Astrocyte (in vitro differentiated cells and primary cell): ENCODE measurements around the gene SRPK3. TPM values are rescaled to one million over a fixed set of nuclear protein-coding genes. Genes with fewer than 3 reads are reported as not detected.

ENCODE experiments used
- DNase-seq: peaks from one replicate; pipeline ENCODE4 v3.0.0-alpha.2; 2010; ENCODE audit warnings: low read depth
- FAIRE-seq: peaks from 2 replicates; lab custom pipeline; 2011; peaks lifted over from hg19 to GRCh38; lab: Jason Lieb, UNC
- H2AFZ ChIP-seq: 2 replicates; pipeline ENCODE4 v1.6.0; 2012; ENCODE audit warnings: low read depth, low read length, inconsistent platforms
- H3K27ac ChIP-seq: 2 replicates; pipeline ENCODE4 v1.5.1; 2011; ENCODE audit warnings: low read depth, low read length, inconsistent platforms
- H3K27me3 ChIP-seq: 2 replicates; pipeline ENCODE4 v1.6.0; 2011; ENCODE audit warnings: low read length, inconsistent platforms; ENCODE audit not compliant: insufficient read depth
- H3K36me3 ChIP-seq: 2 replicates; pipeline ENCODE4 v1.5.1; 2011; ENCODE audit warnings: low read length, inconsistent platforms; ENCODE audit not compliant: insufficient read depth
- H3K4me1 ChIP-seq: 2 replicates; pipeline ENCODE4 v1.5.1; 2011; ENCODE audit warnings: low read length, inconsistent platforms; ENCODE audit not compliant: insufficient read depth
- H3K4me2 ChIP-seq: 2 replicates; pipeline ENCODE4 v1.6.0; 2012; ENCODE audit warnings: low read length, inconsistent platforms
- H3K4me3 ChIP-seq: 2 replicates; pipeline ENCODE4 v1.5.1; 2011; ENCODE audit warnings: low read depth, mild to moderate bottlenecking, low read length, inconsistent platforms; ENCODE audit not compliant: insufficient read depth
- H3K79me2 ChIP-seq: 2 replicates; pipeline ENCODE4 v1.6.0; 2012; ENCODE audit warnings: mild to moderate bottlenecking, low read length, inconsistent platforms; ENCODE audit not compliant: insufficient read depth
- H3K9ac ChIP-seq: 2 replicates; pipeline ENCODE4 v1.6.0; 2012; ENCODE audit warnings: mild to moderate bottlenecking, low read length, inconsistent platforms
- H3K9me3 ChIP-seq: 2 replicates; pipeline ENCODE4 v1.5.1; 2012; ENCODE audit warnings: low read depth, mild to moderate bottlenecking, low read length, inconsistent platforms; ENCODE audit not compliant: insufficient read depth
- H4K20me1 ChIP-seq: 2 replicates; pipeline ENCODE4 v1.6.0; 2012; ENCODE audit warnings: low read length, inconsistent platforms; ENCODE audit not compliant: insufficient read depth
- H3K27ac Mint-ChIP-seq: one replicate; pipeline ENCODE4 v1.8.0; 2021; ENCODE audit warnings: mild to moderate bottlenecking, mixed read lengths; ENCODE audit not compliant: unreplicated experiment
- H3K27me3 Mint-ChIP-seq: one replicate; pipeline ENCODE4 v1.8.0; 2021; ENCODE audit warnings: low read depth, mixed read lengths; ENCODE audit not compliant: unreplicated experiment
- H3K36me3 Mint-ChIP-seq: one replicate; pipeline ENCODE4 v1.8.0; 2021; ENCODE audit warnings: low read depth, mixed read lengths; ENCODE audit not compliant: unreplicated experiment
- H3K4me1 Mint-ChIP-seq: one replicate; pipeline ENCODE4 v1.8.0; 2021; ENCODE audit warnings: low read depth, mixed read lengths; ENCODE audit not compliant: unreplicated experiment
- H3K4me3 Mint-ChIP-seq: one replicate; pipeline ENCODE4 v1.8.0; 2021; ENCODE audit warnings: mild to moderate bottlenecking, moderate library complexity, mixed read lengths; ENCODE audit not compliant: unreplicated experiment
- H3K9me3 Mint-ChIP-seq: one replicate; pipeline ENCODE4 v1.8.0; 2021; ENCODE audit warnings: mild to moderate bottlenecking, mixed read lengths; ENCODE audit not compliant: unreplicated experiment
- CTCF ChIP-seq: IDR thresholded peaks from 2 replicates; pipeline ENCODE4 v1.5.1; 2011; ENCODE audit warnings: low read depth, mild to moderate bottlenecking, inconsistent platforms, low read length, moderate library complexity; ENCODE audit not compliant: insufficient read depth
- EZH2 ChIP-seq: IDR thresholded peaks from 2 replicates; pipeline ENCODE4 v1.6.1; 2012; ENCODE audit warnings: mild to moderate bottlenecking, low read length, inconsistent platforms; ENCODE audit not compliant: insufficient read depth
- total RNA-seq: library from RNA; stranded (reverse); gene quantifications from 2 replicates; pipeline ENCODE4 v1.2.1, GENCODE V29; 2021

The SRPK3 gene
- total RNA-seq, 1 donor from 2014 or later: not detected

- H3K4me1 Mint-ChIP-seq: no peaks in the 10 kb centered on the region
- no peaks in the 10 kb centered on the region for H3K4me1 ChIP-seq
- H3K27me3 ChIP-seq: no peaks in the 10 kb centered on the region
- no peak overlapping the region for H3K27ac Mint-ChIP-seq
- DNase-seq (no peak), FAIRE-seq (no peak)
- H3K27ac ChIP-seq: no peak overlapping the region
- H3K9ac ChIP-seq: no peak overlapping the region
- H2AFZ ChIP-seq: no peak overlapping the region
- H3K36me3 Mint-ChIP-seq: no peaks in the 10 kb centered on the region
- no peak overlapping the region for H3K4me3 ChIP-seq
- no peaks in the 10 kb centered on the region for H4K20me1 ChIP-seq
- no peak overlapping the region for H3K4me2 ChIP-seq
- TF ChIP-seq CTCF (no peak), EZH2 (no peak)
- no peaks in the 10 kb centered on the region for H3K36me3 ChIP-seq
- no peaks in the 10 kb centered on the region for H3K27me3 Mint-ChIP-seq
- H3K79me2 ChIP-seq: no peaks in the 10 kb centered on the region
- H3K9me3 ChIP-seq: no peaks in the 10 kb centered on the region
- no peaks in the 10 kb centered on the region for H3K9me3 Mint-ChIP-seq
- no peak overlapping the region for H3K4me3 Mint-ChIP-seq
These were observed 697 bp downstream of the SRPK3 start for GRCh38 chrX:153781428-153782047.

DNA sequence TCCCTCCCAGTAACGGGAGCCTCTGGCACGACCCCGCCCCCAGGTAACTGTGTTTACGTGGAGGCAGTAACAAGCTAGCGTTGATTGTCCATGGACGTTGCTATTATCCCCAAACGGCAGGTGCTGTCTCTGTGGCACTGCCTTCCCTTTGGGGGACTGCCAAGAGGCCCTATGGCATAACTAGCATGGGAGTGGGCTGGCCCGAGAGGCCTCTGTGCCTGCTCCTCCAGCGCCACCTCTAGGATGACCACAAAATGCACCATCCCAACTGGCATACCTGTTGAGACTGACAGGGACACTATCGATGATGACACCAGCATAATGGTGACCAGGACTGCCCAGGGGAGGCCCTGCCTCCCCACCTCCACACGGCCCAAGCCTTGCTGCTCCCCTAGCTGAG lies 1.5 kb downstream of the SRPK3 start:
- FAIRE-seq: no peak
- Mint-ChIP-seq H3K27ac (no peak overlapping the region), H3K4me3 (no peak overlapping the region), H3K9me3 (no peaks in the 10 kb centered on the region), H3K4me1 (no peaks in the 10 kb centered on the region), H3K27me3 (no peaks in the 10 kb centered on the region), H3K36me3 (no peaks in the 10 kb centered on the region)
- Histone ChIP-seq H4K20me1 (no peaks in the 10 kb centered on the region), H3K79me2 (no peaks in the 10 kb centered on the region), H3K27me3 (no peaks in the 10 kb centered on the region), H3K9me3 (no peaks in the 10 kb centered on the region), H3K9ac (no peak overlapping the region), H3K4me2 (no peak overlapping the region), H3K27ac (no peak overlapping the region), H2AFZ (no peak overlapping the region), H3K4me3 (no peak overlapping the region), H3K36me3 (no peaks in the 10 kb centered on the region), H3K4me1 (no peaks in the 10 kb centered on the region)
- no peak for TF ChIP-seq EZH2
- TF ChIP-seq CTCF: no peak
- DNase-seq: no peak

DNA sequence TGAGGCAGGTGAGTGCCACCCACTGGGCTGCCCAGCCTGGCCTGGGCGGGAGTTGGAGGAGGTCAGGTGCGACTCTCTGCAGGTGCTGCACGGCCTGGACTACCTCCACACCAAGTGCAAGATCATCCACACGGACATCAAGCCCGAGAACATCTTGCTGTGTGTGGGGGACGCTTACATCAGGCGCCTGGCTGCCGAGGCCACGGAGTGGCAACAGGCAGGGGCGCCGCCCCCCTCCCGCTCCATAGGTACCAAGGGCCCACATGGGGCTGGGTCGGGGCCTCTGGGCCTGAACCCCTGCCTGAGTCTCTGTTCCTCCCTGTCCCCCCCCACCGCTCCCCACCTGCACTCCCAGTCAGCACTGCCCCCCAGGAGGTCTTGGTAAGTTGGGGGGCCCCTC lies 2.0 kb downstream of the SRPK3 start:
- no peaks in the 10 kb centered on the region for H3K4me1 Mint-ChIP-seq
- no peaks in the 10 kb centered on the region for H3K27me3 Mint-ChIP-seq
- Histone ChIP-seq H3K9me3 (no peaks in the 10 kb centered on the region), H3K27me3 (no peaks in the 10 kb centered on the region), H2AFZ (no peak overlapping the region), H3K36me3 (no peaks in the 10 kb centered on the region), H3K4me2 (no peak overlapping the region), H3K79me2 (no peaks in the 10 kb centered on the region), H3K9ac (no peak overlapping the region), H3K27ac (no peak overlapping the region), H4K20me1 (no peaks in the 10 kb centered on the region), H3K4me3 (no peak overlapping the region), H3K4me1 (no peaks in the 10 kb centered on the region)
- no peak overlapping the region for H3K4me3 Mint-ChIP-seq
- FAIRE-seq (no peak), DNase-seq (no peak)
- H3K27ac Mint-ChIP-seq: no peak overlapping the region
- no peaks in the 10 kb centered on the region for H3K9me3 Mint-ChIP-seq
- H3K36me3 Mint-ChIP-seq: no peaks in the 10 kb centered on the region
- TF ChIP-seq EZH2: no peak
- TF ChIP-seq CTCF: no peak
